Retinal pigment epithelial cell (primary cell): ENCODE data around the gene PRPF40A.

Experiments used
- DNase-seq: peaks from one replicate; pipeline ENCODE4 v3.0.0-alpha.2; 2010; ENCODE audit warnings: low read depth
- H3K4me3 ChIP-seq: 2 replicates; pipeline ENCODE4 v1.5.1; 2011; ENCODE audit warnings: mild to moderate bottlenecking, low read length, control low read depth, moderate library complexity
- TF ChIP-seq, protein P1 (sequence below): conservative IDR thresholded peaks from 2 replicates; pipeline ENCODE4 v1.5.1; 2011; ENCODE audit warnings: low read depth, low read length, control low read depth, inconsistent platforms

The PRPF40A gene

DNA sequence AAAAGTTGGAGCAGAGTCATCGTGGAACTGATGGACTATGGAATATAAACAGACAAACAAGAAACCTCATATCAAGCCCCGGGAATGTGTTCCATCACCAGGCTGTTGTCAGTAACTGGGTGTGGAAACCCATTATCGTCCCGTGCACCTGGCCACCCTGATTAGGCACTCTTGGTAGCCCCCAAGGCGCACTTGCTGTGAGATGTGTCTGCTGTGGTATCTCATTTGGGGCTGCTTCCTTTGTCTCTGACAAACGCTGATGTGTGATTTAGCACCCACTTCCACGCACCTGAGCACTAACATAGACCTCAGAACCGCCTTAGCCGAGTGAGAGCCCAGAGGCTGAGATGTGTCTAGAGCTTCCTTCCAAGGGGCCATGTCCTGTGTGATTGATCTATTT lies 96.3 kb downstream of the PRPF40A start:
- no peak for DNase-seq
- H3K4me3 ChIP-seq = no peak overlapping the region
- TF ChIP-seq, protein P1, sequence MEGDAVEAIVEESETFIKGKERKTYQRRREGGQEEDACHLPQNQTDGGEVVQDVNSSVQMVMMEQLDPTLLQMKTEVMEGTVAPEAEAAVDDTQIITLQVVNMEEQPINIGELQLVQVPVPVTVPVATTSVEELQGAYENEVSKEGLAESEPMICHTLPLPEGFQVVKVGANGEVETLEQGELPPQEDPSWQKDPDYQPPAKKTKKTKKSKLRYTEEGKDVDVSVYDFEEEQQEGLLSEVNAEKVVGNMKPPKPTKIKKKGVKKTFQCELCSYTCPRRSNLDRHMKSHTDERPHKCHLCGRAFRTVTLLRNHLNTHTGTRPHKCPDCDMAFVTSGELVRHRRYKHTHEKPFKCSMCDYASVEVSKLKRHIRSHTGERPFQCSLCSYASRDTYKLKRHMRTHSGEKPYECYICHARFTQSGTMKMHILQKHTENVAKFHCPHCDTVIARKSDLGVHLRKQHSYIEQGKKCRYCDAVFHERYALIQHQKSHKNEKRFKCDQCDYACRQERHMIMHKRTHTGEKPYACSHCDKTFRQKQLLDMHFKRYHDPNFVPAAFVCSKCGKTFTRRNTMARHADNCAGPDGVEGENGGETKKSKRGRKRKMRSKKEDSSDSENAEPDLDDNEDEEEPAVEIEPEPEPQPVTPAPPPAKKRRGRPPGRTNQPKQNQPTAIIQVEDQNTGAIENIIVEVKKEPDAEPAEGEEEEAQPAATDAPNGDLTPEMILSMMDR = no peak

DNA sequence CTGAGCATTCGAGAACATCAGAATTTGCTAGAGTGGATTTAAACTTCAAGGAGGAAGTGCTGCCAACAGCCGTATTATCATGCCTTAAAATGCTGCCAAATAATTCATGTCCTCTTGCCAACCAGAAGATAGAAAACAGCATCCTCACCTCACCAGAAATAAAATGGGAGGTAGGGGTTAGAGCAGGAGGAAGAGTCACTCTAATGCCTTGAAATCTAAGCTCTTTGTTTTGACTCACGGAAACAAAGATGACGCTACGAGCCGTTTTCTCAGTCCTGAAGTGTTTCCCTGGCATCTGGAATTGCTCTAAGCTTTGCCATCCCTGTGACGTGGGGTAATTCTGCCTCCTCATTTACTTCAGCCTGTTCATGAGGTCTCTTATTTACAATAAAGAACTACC lies 97.1 kb downstream of the PRPF40A start:
- no peak for DNase-seq
- no peak overlapping the region for H3K4me3 ChIP-seq
- TF ChIP-seq, protein P1 = no peak

DNA sequence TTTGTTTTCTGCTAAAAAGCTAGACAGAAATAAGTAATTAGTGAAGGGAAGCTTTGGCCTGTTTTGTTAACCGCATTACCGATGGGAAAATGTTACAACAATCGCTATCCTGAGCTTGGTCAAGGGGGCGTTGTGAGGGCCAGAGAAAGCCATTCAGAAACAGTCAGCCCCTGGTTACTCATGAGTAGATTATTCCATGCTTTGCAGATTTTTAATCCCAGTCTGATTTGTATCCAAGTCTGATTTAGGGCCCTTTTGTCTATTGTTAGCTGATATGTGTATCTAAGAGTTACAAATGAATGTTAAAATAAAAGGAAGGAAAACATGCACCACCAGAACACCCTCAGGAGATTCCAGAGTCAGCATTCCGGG lies 99.1 kb downstream of the PRPF40A start:
- peak; percentile 10 for DNase-seq
- TF ChIP-seq, protein P1 = no peak
- H3K4me3 ChIP-seq = no peak overlapping the region

DNA sequence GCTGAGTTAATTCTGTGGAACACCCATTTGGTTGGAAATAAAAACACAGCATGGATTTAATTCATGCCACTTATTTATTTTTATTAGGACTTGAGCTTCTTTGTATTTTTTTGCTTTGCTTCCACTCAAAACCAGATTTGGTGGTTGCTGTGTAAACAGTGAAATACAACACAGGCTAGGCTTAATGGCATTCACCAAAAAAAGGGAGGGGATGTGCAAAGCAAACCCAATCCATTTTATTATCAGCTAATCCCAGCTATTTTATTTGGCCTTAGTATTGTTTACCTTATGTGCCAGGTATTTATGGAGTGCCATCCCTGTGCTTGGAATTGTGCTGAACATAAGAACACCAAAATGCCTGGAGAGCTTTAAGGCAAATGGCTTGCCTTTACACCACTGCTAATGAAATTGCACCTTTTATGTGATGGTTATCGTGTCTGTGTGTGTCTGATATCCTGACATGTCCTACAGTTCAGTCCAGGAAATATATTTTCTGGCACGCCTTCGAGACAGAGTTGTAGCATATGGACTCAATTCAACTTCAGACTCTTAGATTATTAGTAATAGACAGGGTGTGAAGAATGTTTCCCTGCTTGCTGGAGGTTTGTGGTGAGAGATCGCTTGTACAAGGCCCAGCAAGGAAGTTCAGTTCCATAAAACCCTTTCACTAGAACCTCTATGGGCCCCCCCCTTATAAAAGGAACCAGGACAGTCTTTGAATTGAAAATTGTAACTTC lies 99.6 kb downstream of the PRPF40A start:
- H3K4me3 ChIP-seq = no peak overlapping the region
- DNase-seq = no peak
- TF ChIP-seq, protein P1 = no peak

DNA sequence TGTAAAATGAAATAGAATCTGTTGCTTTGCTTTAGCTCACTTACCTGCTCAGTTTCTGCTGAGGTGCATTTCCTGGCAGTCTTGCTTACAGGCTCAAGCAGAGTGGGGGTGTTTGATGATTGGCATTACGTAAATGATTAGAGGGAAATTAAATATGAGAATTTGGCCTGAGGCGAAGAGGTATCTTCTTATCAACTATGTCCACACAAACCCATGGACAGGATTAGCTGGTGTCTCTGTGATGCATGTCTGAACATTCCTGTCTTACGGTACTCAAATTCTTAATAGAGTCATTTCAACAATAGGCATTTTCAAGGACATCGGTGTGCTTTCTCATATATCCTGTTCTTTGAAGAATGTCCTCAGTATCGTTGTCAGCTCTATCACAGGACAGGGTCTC lies 102.1 kb downstream of the PRPF40A start:
- TF ChIP-seq, protein P1 = no peak
- no peak overlapping the region for H3K4me3 ChIP-seq
- DNase-seq = no peak

DNA sequence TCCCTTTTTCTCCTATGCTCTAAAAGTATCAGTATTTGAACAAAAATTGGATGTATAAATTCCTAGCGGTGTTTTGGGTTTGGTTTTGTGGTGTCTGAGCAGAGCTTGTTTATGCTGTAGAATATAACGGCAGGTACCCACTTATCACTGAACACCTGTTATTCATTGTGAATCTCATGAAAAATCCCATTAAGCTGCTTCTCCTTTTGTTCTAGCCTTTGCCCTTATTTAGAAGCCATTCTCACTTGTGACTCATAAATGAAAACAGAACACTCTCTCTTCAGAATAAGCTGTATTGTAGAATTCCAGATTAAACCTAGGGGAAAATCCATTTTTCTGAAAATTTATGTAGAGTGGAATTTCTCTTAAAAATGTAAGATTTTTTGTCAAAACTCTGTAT lies 104.0 kb downstream of the PRPF40A start:
- TF ChIP-seq, protein P1 = no peak
- no peak for DNase-seq
- H3K4me3 ChIP-seq = no peak overlapping the region

DNA sequence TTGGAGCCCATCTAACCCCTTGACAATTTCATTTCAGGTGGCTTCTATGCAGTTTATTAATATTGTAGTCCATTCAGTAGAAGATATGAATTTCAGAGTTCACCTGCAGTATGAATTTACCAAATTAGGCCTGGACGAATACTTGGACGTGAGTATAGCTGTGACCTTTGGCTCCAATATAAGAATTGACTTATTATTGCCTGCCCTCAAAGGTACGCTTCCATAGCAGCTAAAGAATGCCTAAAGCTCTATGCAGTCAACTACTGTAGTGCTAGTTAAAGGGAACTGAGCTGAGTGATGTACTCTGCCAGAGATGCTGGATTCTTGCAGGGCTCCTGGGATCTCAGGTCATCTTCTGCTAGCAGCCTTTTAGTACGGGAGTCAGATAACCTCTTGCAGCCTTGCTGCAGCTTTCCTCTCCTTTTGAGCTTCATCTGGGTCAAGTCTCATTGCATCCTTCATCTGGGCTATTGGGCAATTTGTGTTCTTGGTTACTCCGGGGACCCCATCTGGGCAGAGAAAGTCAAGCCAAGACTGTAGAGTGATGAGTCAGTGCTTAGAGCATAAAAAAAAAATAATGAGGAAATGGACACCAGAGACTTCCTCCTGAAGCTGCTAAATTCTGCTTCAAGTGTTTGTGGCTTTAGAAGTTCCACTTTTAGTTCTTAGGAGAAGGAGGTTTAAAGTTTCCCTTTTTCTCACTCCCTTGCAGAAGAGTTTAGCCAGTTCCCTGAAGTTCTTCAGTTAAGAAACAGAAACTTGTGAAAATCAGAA lies 105.6 kb downstream of the PRPF40A start:
- DNase-seq = no peak

More for the DNA sequence above, 105.6 kb downstream of the PRPF40A start:
- H3K4me3 ChIP-seq = no peak overlapping the region
- TF ChIP-seq, protein P1 = no peak
